GM12874 (cell line): ENCODE measurements around the gene IGSF22.

Source experiments
- TF ChIP-seq, protein P1 (sequence below): IDR thresholded peaks from 2 replicates; pipeline ENCODE4 v1.5.1; 2011; ENCODE audit warnings: low read depth, mild to moderate bottlenecking, control low read depth, low read length, moderate library complexity; ENCODE audit not compliant: insufficient read depth

IGSF22 gene

GRCh38 chr11:18726040-18726439 lies at the start of gene IGSF22:
Gene IGSF22 (minus strand): TSS chr11:18726188. CDS start chr11:18724236, 1,952 bp downstream.
- TF ChIP-seq, protein P1, sequence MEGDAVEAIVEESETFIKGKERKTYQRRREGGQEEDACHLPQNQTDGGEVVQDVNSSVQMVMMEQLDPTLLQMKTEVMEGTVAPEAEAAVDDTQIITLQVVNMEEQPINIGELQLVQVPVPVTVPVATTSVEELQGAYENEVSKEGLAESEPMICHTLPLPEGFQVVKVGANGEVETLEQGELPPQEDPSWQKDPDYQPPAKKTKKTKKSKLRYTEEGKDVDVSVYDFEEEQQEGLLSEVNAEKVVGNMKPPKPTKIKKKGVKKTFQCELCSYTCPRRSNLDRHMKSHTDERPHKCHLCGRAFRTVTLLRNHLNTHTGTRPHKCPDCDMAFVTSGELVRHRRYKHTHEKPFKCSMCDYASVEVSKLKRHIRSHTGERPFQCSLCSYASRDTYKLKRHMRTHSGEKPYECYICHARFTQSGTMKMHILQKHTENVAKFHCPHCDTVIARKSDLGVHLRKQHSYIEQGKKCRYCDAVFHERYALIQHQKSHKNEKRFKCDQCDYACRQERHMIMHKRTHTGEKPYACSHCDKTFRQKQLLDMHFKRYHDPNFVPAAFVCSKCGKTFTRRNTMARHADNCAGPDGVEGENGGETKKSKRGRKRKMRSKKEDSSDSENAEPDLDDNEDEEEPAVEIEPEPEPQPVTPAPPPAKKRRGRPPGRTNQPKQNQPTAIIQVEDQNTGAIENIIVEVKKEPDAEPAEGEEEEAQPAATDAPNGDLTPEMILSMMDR: no peak

DNA sequence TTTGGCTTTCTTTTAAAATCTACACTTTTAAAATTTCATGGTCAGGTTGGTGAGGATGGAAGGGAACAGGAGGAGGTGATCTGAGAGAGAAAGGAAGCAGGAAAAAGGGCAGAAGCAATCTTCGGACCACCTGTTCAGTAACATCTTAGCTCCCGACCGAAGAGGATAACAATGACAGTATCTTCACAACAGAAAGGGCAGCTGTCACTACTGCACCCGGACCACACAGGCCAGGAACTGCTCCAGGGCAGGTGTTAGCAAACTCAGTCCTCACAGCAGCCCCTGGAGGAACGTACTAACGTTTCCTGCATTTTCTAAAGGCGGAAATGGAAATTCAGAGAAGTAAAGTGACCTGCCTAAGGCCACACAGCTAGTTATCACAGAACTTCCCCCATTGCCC lies 48.8 kb upstream of the IGSF22 start:
- TF ChIP-seq, protein P1: no peak

GRCh38 chr11:18773681-18774080 lies 47.7 kb upstream of the IGSF22 start:
- TF ChIP-seq, protein P1: no peak

DNA sequence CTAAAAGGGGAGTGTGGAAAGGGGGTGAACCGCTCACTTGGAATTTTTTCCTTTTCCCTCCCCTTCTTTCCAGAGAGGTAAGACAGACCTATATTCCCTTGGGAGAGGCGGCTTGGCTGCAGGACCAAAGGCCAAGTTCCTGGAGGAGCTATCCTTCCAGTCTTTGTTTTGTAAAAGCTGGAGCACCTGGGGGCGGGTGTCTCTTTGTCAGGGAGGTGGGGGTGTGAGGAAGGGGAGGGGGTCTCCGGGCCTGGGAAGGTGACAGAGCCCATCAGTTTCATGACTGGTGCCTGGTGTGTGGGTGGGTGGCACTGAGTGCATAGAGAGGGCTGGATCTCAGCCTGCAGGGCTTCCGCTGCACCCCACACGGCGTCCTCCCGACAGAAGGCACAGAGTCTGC lies 47.1 kb upstream of the IGSF22 start:
- TF ChIP-seq, protein P1: no peak

DNA sequence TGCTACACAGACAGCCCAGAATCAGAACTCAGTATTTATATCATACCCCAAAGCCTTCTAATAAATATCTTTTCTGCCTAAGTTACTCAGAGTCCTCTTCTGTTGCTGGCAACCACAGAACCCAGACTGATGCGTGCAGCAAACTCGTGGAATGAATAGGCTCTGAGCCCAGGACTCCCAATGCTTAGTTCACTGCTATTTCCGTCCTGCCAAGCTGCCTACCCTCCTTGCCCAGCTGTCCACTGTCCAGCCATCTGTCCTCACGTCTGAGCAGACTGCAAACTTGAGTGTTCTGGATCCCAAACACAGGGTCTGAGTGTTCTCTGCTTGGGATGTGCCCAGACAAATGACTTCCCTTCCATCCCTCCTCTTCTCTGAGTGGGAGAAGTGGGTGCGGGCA lies 46.2 kb upstream of the IGSF22 start:
- TF ChIP-seq, protein P1: no peak

- TF ChIP-seq, protein P1: no peak
These were observed 45.5 kb upstream of the IGSF22 start for GRCh38 chr11:18771266-18772035.

- TF ChIP-seq, protein P1: no peak
These were observed 44.6 kb upstream of the IGSF22 start for GRCh38 chr11:18770479-18771125.
